Body of pancreas (tissue), 4 donors: ENCODE measurements around the gene CREB3L2. TPM values are rescaled to one million over a fixed set of nuclear protein-coding genes. Genes with fewer than 3 reads are reported as not detected.

Experiments
- ATAC-seq: fragments of 150-250 bp; one replicate; pipeline ENCODE4 v1.9.1; 2016
- DNase-seq, 4 donors: peaks; one replicate each; pipeline ENCODE4 v3.0.0-alpha.2; 2019
- H3K27ac ChIP-seq, 4 donors: fragments of 200-600 bp; sonication (generic); 1 replicate in 3 of 4; 2 replicates in 1 of 4; pipeline versions ENCODE4 v1.5.1 to v1.6.1; 2016 to 2019; ENCODE audit warnings: mild to moderate bottlenecking in 1 of 4, mixed read lengths in 1 of 4, moderate library complexity in 1 of 4
- H3K27me3 ChIP-seq, 2 donors: fragments of 200-600 bp; sonication (generic); one replicate each; pipeline ENCODE4 v1.6.0; 2016; ENCODE audit warnings: mild to moderate bottlenecking in 1 of 2
- H3K36me3 ChIP-seq, 2 donors: fragments of 200-600 bp; sonication (generic); replicated peaks in 1 of 2; 2 replicates each; pipeline ENCODE4 v1.5.1; 2016; ENCODE audit warnings: low read depth in 2 of 2; ENCODE audit not compliant: insufficient read depth in 1 of 2
- H3K4me1 ChIP-seq: fragments of 200-600 bp; sonication (generic); one replicate; pipeline ENCODE4 v1.6.0; 2016
- H3K4me3 ChIP-seq, 2 donors: fragments of 200-600 bp; sonication (generic); 1 replicate in 1 of 2; 2 replicates in 1 of 2; pipeline ENCODE4 v1.5.1; 2016 to 2019
- H3K9me3 ChIP-seq, 3 donors: fragments of 200-600 bp; sonication (generic); 1 replicate in 2 of 3; 2 replicates in 1 of 3; pipeline ENCODE4 v1.5.1; 2016
- CTCF ChIP-seq, 7 experiments: fragments of 450-650 bp in 4 of 7; fragments of 200-600 bp in 3 of 7; sonication (generic) in 3 of 7; IDR thresholded peaks; one replicate each; pipeline ENCODE4 v1.5.1; 2016 to 2019; ENCODE audit warnings: antibody characterized with exemption in 7 of 7
- POLR2A ChIP-seq, 3 donors: fragments of 450-650 bp; IDR thresholded peaks; one replicate each; pipeline ENCODE4 v1.6.1; 2016; ENCODE audit warnings: antibody characterized with exemption in 3 of 3, mild to moderate bottlenecking in 2 of 3
- WGBS, 2 donors: methylation state at CpG; one replicate each; pipeline ENCODE4 v1.1.5; 2017; 5-methylcytosine and 5-hydroxymethylcytosine counted together
- intact Hi-C: fragments of 100-400 bp; cut with DNase I; formaldehyde crosslinking; loops from one replicate; pipeline ENCODE4 v1.15.1; 2023
- total RNA-seq, 2 donors: library from RNA; depleted of rRNA; stranded (reverse); fragments of >200 nt; gene quantifications; one replicate each; pipeline ENCODE4 v1.1.0, GENCODE V29; 2016

Gene CREB3L2
- total RNA-seq, 2 donors from 2014 or later: 21.3 to 28.0 TPM

GRCh38 chr7:137879357-137880158 lies 122.3 kb downstream of the CREB3L2 start:
- 83 to 85% methylated on average over 15 to 20 of the region's 20 CpGs for WGBS, 2 donors
- ATAC-seq: no peak
- H3K27me3 ChIP-seq: no peaks in the 10 kb centered on the region
- H3K36me3 ChIP-seq: peaks cover 7 to 49% of the 10 kb centered on the region in 2 donors
- intact Hi-C loops: no loop called here
- H3K9me3 ChIP-seq: no peaks in the 10 kb centered on the region
- no peaks in the 10 kb centered on the region for H3K4me1 ChIP-seq
- no peak overlapping the region for H3K4me3 ChIP-seq
- H3K27ac ChIP-seq: no peak overlapping the region
- no peak for DNase-seq
- TF ChIP-seq POLR2A (IDR thresholded peaks at IDR 0.05) (no peak), CTCF (IDR thresholded peaks at IDR 0.05) (no peak)

- no peaks in the 10 kb centered on the region for H3K27me3 ChIP-seq
- intact Hi-C loops: no loop called here
- TF ChIP-seq POLR2A (IDR thresholded peaks at IDR 0.05) (no peak), CTCF (IDR thresholded peaks at IDR 0.05) (no peak)
- ATAC-seq (peak; percentile 33), DNase-seq (peak; percentile 18 to 37 (median 33))
- peaks cover 7 to 42% of the 10 kb centered on the region in 2 donors for H3K36me3 ChIP-seq
- no peaks in the 10 kb centered on the region for H3K4me1 ChIP-seq
- WGBS, 2 donors: 89 to 91% methylated on average over 4 to 8 of the region's 8 CpGs
- no peak overlapping the region for H3K4me3 ChIP-seq
- H3K9me3 ChIP-seq: no peaks in the 10 kb centered on the region
- no peak overlapping the region for H3K27ac ChIP-seq
These were observed 123.4 kb downstream of the CREB3L2 start for GRCh38 chr7:137878333-137878961.

- no peak for TF ChIP-seq CTCF (IDR thresholded peaks at IDR 0.05)
- no peak for TF ChIP-seq POLR2A (IDR thresholded peaks at IDR 0.05)
- WGBS, 2 donors: 78 to 86% methylated on average over 5 of the region's 5 CpGs
- H3K4me3 ChIP-seq: no peak overlapping the region
- no peak overlapping the region for H3K27ac ChIP-seq
- DNase-seq (no peak), ATAC-seq (no peak)
- H3K9me3 ChIP-seq: no peaks in the 10 kb centered on the region
- no peaks in the 10 kb centered on the region for H3K4me1 ChIP-seq
- peaks cover 3 to 34% of the 10 kb centered on the region in 2 donors for H3K36me3 ChIP-seq
- no peaks in the 10 kb centered on the region for H3K27me3 ChIP-seq
- intact Hi-C loops: no loop called here
These were observed 124.7 kb downstream of the CREB3L2 start for GRCh38 chr7:137877027-137877675.

- intact Hi-C loops: no loop called here
These were observed 126.1 kb downstream of the CREB3L2 start for GRCh38 chr7:137875746-137876145.

More at GRCh38 chr7:137875746-137876145, 126.1 kb downstream of the CREB3L2 start:
- no peak for DNase-seq
- no peak overlapping the region for H3K4me3 ChIP-seq
- H3K9me3 ChIP-seq: no peaks in the 10 kb centered on the region
- H3K36me3 ChIP-seq: peaks cover 0 to 22% of the 10 kb centered on the region in 2 donors
- no peak overlapping the region for H3K27ac ChIP-seq
- no peak for TF ChIP-seq CTCF (IDR thresholded peaks at IDR 0.05)
- TF ChIP-seq POLR2A (IDR thresholded peaks at IDR 0.05): no peak
- H3K27me3 ChIP-seq: no peaks in the 10 kb centered on the region
- no peak for ATAC-seq
- no peaks in the 10 kb centered on the region for H3K4me1 ChIP-seq
- 94 to 95% methylated on average over 4 of the region's 4 CpGs for WGBS, 2 donors
